HPDE6-E6E7 (cell line): Measurements from ENCODE around the gene TPP2.

Source experiments
- DNase-seq: peaks from one replicate; pipeline ENCODE4 v3.0.0; 2011; ENCODE audit warnings: missing footprints; ENCODE audit errors: extremely low spot score

TPP2 gene

DNA sequence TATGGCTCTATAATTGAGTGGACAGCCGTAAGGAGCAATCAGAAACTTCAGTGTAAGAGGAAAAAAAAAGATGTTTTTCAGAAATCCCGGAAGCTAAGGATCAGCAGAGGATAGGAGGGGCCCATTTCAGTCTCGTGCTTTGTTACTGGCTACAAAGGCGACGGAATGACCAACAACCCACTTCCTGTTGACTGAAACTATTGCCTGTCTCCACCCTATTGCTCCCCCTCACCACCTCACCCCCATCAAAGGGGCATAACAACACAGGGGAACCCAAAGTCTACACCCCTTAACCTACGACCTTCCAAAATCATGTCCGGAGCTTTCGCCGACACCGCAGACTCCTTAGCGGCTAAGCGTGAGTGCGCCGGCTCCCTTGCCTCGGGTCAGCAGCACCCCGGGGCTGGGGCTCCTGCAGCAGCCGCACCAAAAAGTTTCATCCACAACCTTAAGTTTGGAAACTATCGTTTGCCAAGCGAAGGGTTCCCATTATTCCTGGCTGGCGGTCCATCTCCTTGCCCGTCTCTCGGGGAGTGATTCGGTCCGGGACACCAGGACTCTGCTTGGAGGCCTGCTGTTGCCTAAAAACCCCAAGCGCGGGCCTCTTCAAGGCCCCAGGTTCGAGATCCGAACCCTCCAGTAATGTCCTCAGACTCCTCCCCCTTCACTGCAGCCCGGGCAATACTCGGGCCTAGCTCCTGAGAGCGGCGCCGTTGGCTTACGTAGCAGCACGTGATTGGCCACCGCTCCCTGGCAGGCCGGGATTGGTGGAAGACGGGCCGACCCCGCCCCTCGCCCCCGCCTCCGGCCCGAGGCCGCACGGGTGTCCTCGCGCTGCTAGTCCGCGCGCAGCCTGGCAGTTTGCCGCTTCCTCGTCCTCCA is at the start of gene TPP2:
TSS of gene TPP2 (plus strand) at position 840 of the 882 bp plus-strand sequence. CDS start 53 bp downstream, outside the sequence.
- peak; percentile 98 for DNase-seq

DNA sequence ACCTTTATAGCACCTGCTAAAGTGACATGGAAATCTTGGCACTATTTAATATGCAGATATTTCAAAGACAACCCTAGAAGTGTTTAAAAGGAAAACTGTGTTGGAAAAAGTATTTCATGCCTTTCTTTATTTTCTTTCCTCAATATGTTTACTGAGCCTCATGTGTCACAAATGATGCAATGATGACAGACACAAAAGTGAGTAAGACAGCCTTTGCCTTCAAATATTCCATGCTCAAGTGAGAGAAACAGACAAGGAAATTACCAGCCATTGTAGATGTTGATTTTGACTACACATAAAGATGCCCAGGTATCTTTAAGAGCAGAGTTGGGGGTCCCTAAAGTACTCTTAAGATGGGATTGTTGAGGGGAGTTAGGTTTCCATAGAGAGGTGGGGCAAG is 48.0 kb upstream of the TPP2 start:
- no peak for DNase-seq

DNA sequence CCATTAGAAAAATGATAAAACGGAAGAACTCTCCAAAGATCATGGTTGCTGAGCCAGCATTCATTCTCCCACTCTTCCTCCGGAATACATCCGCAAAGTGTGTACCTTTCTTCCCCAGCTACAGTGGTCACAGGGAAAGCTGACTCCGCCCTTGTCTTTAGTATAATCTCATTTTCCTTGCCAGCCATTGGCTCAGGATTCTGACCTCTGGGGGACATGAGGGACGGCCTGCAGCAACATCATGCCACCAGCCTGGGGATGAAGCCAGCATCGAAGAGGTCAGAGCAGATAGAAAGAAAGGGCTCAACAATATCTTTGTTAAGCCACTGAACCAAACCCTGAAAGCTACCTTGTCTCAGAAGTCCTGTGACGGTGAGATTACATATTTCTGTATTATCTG is 46.3 kb upstream of the TPP2 start:
- DNase-seq, result no peak

DNA sequence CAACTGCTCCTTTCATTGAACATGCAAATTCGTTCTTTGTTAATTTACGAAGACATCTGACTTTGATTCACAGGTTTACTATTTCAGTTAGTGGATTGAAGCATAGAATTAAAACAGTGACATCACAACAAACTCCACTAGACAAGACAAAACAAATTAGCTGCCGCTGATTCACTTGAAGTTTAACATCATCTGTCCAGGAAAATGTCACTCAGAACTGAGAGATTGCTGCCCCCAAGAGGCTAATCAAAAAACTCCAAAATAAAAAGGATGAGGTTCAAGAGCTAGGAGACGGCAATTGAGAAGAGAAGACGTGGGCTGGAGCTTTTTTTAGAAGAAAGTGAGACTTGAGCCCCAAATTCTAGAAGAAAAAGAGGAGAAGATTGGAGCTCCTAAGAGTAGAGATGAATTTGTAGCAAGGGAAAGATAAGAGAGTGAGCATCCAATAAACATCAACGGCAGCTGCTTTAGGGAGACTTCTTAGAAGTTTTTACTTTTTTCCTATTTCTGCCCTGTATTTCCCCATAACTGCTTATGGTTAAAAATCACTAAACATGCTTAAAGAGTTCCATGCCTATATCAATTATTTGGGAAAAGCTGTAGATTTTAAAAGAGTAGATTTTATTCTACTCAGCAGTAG is 40.8 kb upstream of the TPP2 start:
- DNase-seq, result peak; percentile 39

DNA sequence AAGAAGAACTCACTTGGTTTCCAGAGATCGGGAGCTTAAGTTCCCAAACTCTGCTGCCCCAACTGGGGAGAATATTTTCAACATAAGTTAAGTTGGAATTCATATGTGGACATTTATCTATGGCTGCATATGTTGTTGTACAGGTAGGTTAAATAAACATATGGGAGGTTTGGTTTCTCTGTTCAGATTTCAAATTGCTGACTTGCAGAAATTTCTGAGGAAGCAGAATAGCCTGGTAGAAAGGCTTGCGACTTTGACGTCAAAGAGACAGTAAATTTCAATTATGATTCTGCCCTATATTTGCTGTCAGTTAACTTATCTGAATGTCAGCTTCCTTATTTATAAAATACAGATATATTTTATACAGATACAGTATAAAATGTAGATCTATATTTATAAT is 40.0 kb upstream of the TPP2 start:
- no peak for DNase-seq

DNA sequence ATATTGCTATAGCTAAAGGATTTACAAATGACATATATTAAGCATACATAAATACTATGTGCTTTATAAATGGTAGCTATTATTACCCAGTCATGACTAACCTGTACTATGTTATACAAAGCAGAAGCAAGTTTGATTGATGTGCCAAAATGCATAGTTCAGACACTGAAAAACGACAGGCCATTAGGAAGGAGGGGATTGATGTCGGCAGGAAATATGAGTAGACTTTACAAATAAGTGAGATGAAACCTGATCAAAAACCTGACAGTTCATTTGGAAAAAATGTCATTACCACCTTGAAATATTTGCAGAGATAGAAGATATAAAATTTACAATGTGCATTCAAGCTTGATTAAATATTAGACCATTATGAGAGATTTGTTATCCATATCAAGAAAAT is 38.8 kb upstream of the TPP2 start:
- DNase-seq, result no peak

- no peak for DNase-seq
Measured at GRCh38 chr13:102561933-102562332, 34.9 kb upstream of the TPP2 start.

GRCh38 chr13:102563267-102563666 is 33.5 kb upstream of the TPP2 start:
- DNase-seq, result no peak

- DNase-seq, result no peak
Measured at GRCh38 chr13:102564564-102564963, 32.2 kb upstream of the TPP2 start.

- no peak for DNase-seq
Measured at GRCh38 chr13:102566513-102566912, 30.3 kb upstream of the TPP2 start.

GRCh38 chr13:102567857-102568256 is 28.9 kb upstream of the TPP2 start:
- DNase-seq, result no peak

DNA sequence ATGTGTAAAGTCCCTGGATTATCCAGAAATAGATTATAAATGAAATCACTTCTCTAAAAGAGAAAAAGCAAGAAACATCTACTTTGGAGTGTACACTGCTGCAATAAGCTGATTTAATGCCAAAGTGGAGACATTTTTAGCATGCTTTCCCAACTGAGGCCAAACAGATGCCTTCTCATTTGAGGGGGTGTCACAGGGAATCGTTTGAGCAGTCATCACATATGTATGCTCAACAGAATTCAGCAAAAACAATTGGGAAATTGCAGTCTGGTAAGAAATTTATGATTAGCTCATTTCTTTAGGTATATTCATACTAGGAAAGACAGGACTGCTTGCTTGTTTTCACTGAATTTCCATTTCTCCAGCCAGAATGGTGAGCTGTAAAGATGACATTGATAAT is 27.3 kb upstream of the TPP2 start:
- DNase-seq, result no peak

GRCh38 chr13:102571075-102571474 is 25.7 kb upstream of the TPP2 start:
- DNase-seq, result no peak

DNA sequence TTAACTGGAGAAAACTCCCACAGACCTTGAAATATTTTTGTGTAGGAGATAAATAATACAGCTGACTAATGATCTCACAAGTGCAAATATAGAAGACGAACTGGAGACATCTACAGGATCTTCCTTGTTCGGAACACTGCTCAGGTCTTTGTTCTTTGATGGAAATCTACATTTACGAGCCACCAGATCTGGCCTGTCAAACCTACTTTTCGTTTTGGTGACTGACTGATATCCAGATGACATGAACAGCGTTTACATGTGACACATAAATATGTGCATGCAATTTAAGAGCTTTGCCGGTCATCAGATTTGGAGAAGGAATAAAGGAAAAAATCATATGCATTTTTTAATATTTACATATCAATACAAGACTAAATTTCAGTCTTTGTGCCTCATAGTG is 24.5 kb upstream of the TPP2 start:
- no peak for DNase-seq

DNA sequence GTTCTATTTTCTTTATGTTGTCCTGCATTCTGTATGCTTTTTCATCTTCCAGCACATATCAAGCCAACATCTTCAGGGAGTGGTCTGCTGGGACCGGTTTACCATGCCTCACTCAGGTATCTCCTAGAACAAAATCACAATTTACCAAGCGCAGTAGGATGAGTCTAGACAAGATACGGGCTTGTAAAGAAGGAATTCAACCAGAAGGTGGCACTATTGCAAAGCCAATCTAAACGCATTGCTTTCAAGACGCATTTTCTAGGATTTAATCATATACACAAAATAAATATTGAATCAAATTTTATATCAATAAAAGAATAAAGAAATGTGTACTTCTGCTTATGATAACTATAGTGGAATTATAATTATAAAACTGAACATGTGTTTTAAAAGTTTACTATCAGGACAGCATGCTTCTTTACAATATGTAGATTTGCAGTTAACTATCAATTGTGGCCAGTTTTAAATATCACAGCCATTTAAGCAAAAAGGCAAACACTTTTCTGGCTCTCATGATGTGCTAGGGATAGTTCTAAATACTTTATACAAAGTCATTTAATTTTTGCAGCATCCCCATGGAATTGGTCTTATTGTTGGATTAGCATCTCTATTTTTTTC is 16.1 kb upstream of the TPP2 start:
- DNase-seq, result no peak

DNA sequence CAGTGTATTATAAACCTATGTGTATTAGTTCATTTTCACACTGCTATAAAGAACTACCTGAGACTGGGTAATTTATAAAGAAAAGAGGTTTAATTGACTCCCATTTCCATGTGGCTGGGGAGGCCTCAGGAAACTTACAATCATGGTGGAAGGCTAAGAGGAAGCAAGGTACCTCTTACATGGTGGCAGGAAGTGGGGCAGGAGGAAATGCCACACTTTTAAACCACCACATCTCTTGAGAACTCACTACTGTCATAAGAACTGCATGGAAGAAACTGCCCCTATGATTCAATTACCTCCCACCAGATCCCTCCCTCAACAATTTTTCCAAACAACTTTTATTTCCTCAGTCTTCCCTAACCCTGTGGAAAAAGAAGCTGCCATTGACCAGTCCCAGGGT is 14.5 kb upstream of the TPP2 start:
- DNase-seq, result no peak

DNA sequence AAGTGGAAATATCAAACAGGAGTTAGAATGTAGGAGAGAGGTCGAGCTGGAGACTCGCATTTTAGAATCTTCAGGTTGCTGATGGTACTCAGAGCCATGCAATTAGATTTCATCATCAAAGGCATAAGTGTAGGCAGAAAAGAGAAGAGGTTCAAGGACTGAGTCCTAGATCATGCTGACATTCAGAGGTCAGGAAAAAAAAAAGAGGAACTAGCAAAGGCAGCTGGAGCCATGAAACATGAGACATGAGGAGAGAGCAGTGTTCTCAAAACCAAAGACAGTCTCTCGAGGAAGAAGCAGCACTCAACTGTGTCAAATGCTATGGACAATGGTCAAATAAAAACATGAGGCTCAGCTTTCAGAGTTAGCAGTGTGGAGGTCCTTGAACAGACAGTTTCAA is 12.4 kb upstream of the TPP2 start:
- DNase-seq, result no peak

- DNase-seq, result peak; percentile 14
Measured at GRCh38 chr13:102586615-102587014, 10.2 kb upstream of the TPP2 start.

DNA sequence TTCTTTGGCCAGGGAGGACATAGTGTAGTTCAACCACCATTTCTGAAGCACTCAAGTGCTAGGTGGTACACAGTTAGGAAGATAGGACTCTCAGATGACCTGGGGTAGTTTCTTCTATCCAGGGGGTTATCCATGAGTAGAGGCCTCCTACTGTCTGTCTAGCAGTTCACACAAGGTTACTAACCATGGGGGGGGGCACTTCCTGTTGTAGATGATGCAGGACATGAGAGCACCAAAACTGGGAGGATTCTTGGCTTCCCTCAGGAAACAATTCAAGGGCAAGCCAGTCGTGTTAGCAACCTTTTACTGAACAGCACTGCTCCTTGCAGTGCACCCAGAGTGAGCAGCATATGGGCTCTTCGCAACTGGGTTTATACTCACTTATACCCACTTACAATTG is 8.9 kb upstream of the TPP2 start:
- no peak for DNase-seq

DNA sequence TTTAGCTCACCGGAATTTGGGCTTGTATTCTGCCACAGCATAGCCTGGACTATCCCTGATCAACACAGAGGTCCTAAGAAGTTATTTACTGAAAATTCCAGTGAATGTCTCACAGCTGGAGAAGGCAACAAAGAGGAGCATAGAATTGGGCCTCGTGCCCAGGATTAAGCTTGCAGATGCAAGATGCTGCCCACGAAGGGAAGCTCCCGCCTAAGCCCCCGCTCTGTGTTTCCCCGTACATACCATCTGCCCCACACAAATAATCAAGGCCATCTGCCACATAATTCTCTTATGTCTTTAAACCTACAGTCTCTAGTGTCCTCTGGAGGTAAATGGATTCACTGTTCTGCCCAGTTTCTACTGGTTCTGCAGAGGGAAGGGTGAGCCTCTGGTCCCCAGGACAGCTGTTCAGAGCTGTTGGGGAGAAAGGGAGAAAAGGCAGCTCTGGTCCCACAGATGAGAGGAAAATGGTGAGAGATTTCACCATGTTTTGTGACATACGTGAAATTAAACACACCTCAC is 7.4 kb upstream of the TPP2 start:
- DNase-seq, result no peak

DNA sequence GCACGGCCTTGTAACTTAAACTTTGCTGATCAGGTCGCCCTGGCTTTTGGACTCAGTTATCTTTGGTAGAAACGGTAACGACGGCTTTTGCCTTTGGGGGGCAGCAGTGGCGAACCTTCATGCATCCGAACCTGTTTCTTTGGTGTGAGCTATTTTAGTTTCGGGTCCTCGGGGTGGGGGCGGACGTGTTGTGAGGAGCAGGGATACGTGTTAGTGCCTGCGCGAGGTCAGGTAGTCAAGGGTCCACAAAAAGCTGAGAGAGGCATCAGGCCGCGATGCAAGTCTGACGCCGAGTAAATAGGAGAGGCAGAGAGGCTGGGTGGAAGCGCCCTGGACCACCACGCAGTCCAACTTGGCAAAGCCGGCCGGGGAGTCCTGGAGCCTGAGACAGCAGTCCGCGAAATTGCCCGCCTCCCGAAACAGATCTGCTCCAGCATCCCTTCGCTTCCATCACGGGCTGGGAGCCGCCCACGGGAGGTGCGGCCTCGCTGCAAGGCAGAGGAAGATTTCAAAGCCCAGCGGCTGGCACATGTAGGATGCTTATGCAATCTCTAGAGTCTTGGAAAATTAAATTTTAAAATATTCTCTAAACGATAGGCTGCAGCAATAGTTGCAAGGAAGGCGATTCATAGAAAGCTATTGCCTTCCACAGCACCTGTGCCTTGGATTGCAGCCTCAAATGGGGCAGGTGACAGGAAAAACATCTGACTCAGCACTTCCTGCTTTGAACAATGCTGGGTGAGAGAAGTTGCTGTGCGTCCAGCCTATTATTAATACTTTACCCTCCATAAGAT is 4.6 kb upstream of the TPP2 start:
- peak; percentile 25 for DNase-seq

- DNase-seq, result no peak
Measured at GRCh38 chr13:102593466-102593865, 3.3 kb upstream of the TPP2 start.
